ENCODE data around the gene TBC1D9B. TPM values are rescaled to one million over a fixed set of nuclear protein-coding genes. Genes with fewer than 3 reads are reported as not detected.
A peak's percentile ranks its signal among the peaks of the same experiment; 100 is the strongest.

Gene TBC1D9B
- total and polyA plus RNA-seq, 11 donors = 29.3 to 68.9 (median 43.1) TPM

GRCh38 chr5:179822059-179822432, 85.7 kb downstream of the TBC1D9B start:
- peaks cover 0 to 52% (median 46%) of the 10 kb centered on the region in 9 donors for H3K36me3 ChIP-seq
- intact Hi-C loops (cut with DNase I) = loop anchor here in 2 of 10 donors (5.0 to 10.0 kb wide), 2 partner anchors 35 to 197 kb away; partner anchors contain the start of genes HNRNPH1 (in 1 of the 2) and MRNIP (in 1 of the 2)
- ATAC-seq (no peak), DNase-seq (peak in 1 of 5 donors; percentile 15)
- H3K27me3 ChIP-seq = no peaks in the 10 kb centered on the region
- 46 to 59% (median 49%) methylated on average over 3 of the region's 3 CpGs for WGBS, 4 donors
- H3K4me1 ChIP-seq = peaks cover 24 to 83% (median 70%) of the 10 kb centered on the region in 12 donors
- H3K27ac ChIP-seq = peak overlapping the region; percentile 98 to 100 (median 99)
- no peak for TF ChIP-seq POLR2A (IDR thresholded peaks at IDR 0.05)
- peak overlapping the region; percentile 67 to 100 (median 99) for H3K4me3 ChIP-seq
- no peaks in the 10 kb centered on the region for H3K9me3 ChIP-seq

- WGBS, 4 donors = 0 to 1% (median 0%) methylated on average over 29 to 54 of the region's 54 CpGs
These were observed 86.2 kb downstream of the TBC1D9B start for GRCh38 chr5:179821298-179822058.

GRCh38 chr5:179820483-179821297, 87.0 kb downstream of the TBC1D9B start, which contains the start of gene SQSTM1:
Gene SQSTM1 (plus strand): TSS chr5:179820905. CDS start chr5:179820937, 32 bp downstream.
- intact Hi-C loops (cut with DNase I) = loop anchor here in 5 of 10 donors (1.0 to 10.0 kb wide), 5 partner anchors 14 to 196 kb away; partner anchors contain the start of genes MRNIP (in 4 of the 5), MGAT4B (in 2 of the 5) and HNRNPH1 (in 1 of the 5)
- peak; percentile 55 to 74 (median 71) for ATAC-seq
- no peaks in the 10 kb centered on the region for H3K9me3 ChIP-seq
- TF ChIP-seq CTCF (IDR thresholded peaks at IDR 0.05) = peak in 1 of 12 donors; percentile 12
- TF ChIP-seq POLR2A (IDR thresholded peaks at IDR 0.05) = peak; percentile 92 to 99
- peak within 1 kb of the TSS; percentile 67 to 100 (median 99) for H3K4me3 ChIP-seq
- WGBS, 4 donors = 0 to 1% (median 1%) methylated on average over 12 to 81 of the region's 81 CpGs
- peak; percentile 88 to 94 (median 88) for DNase-seq
- H3K4me1 ChIP-seq = peaks cover 24 to 79% (median 70%) of the 10 kb centered on the region in 12 donors
- no peaks in the 10 kb centered on the region for H3K27me3 ChIP-seq
- peak within 1 kb of the TSS; percentile 98 to 100 (median 99) for H3K27ac ChIP-seq
- H3K36me3 ChIP-seq = peaks cover 0 to 39% (median 32%) of the 10 kb centered on the region in 9 donors

More at GRCh38 chr5:179821298-179822058, 86.2 kb downstream of the TBC1D9B start:
- intact Hi-C loops (cut with DNase I) = loop anchor here in 5 of 10 donors (1.0 to 10.0 kb wide), 5 partner anchors 15 to 197 kb away; partner anchors contain the start of genes MRNIP (in 4 of the 5), MGAT4B (in 2 of the 5) and HNRNPH1 (in 1 of the 5)
- peak; percentile 97 to 99 (median 98) for DNase-seq
- peak in 1 of 12 donors; percentile 12 for TF ChIP-seq CTCF (IDR thresholded peaks at IDR 0.05)
- peak in 1 of 2 donors; percentile 89 for TF ChIP-seq POLR2A (IDR thresholded peaks at IDR 0.05)
- H3K4me3 ChIP-seq = peak overlapping the region; percentile 67 to 100 (median 99)
- H3K9me3 ChIP-seq = no peaks in the 10 kb centered on the region
- peaks cover 24 to 83% (median 72%) of the 10 kb centered on the region in 12 donors for H3K4me1 ChIP-seq
- peak; percentile 80 to 87 (median 83) for ATAC-seq
- peaks cover 0 to 46% (median 40%) of the 10 kb centered on the region in 9 donors for H3K36me3 ChIP-seq
- H3K27me3 ChIP-seq = no peaks in the 10 kb centered on the region
- peak overlapping the region; percentile 98 to 100 (median 99) for H3K27ac ChIP-seq

- ATAC-seq = no peak
- WGBS, 4 donors = 28 to 40% (median 32%) methylated on average over 12 of the region's 12 CpGs
- Histone ChIP-seq H3K4me3 (peak overlapping the region; percentile 67 to 100 (median 99)), H3K27me3 (no peaks in the 10 kb centered on the region), H3K27ac (peak overlapping the region; percentile 98 to 100 (median 99)), H3K9me3 (no peaks in the 10 kb centered on the region), H3K4me1 (peaks cover 24 to 73% (median 66%) of the 10 kb centered on the region in 12 donors), H3K36me3 (peaks cover 0 to 33% (median 27%) of the 10 kb centered on the region in 9 donors)
- intact Hi-C loops (cut with DNase I) = loop anchor here in 4 of 10 donors (2.0 to 10.0 kb wide), 4 partner anchors 13 to 195 kb away; partner anchors contain the start of genes MRNIP (in 3 of the 4), MGAT4B (in 2 of the 4) and HNRNPH1 (in 1 of the 4)
- no peak for DNase-seq
- no peak for TF ChIP-seq POLR2A (IDR thresholded peaks at IDR 0.05)
- TF ChIP-seq CTCF (IDR thresholded peaks at IDR 0.05) = no peak
These were observed 87.6 kb downstream of the TBC1D9B start for GRCh38 chr5:179820127-179820482.

All from heart left ventricle (tissue), 16 donors.